Ovary (tissue), 3 donors: ENCODE data around the gene UBE2H.

Source experiments
- POLR2A ChIP-seq: fragments of 450-650 bp; IDR thresholded peaks from one replicate; pipeline ENCODE4 v1.6.1; 2017; ENCODE audit warnings: antibody characterized with exemption, mild to moderate bottlenecking, moderate library complexity
- TF ChIP-seq, protein P1 (sequence below), 3 donors: fragments of 450-650 bp in 2 of 3; fragments of 200-600 bp in 1 of 3; IDR thresholded peaks; one replicate each; pipeline versions ENCODE4 v1.5.1 to v1.8.0; 2016 to 2022; ENCODE audit warnings: antibody characterized with exemption in 3 of 3, mild to moderate bottlenecking in 1 of 3
- donor health status: DM: no; HTN: no; CAD: no.

DNA sequence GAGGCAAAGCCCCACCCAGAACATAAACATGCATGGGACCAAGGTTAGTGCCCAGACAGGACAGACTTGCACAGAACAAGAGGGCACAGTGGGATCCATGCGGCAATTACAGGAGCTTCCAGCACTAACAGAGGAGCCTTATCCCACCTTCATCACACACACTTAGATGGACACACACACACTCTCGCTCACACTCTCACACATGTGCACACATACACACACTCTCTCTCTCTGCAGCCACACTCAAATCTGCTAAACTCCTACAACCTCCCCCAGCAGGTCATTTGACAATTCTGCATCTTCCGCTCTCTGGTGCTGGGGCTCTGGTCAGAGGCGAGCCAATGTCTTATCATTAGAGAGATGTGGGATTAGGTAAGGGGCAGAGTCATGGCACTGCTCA, 120.5 kb downstream of the UBE2H start:
- TF ChIP-seq, protein P1, sequence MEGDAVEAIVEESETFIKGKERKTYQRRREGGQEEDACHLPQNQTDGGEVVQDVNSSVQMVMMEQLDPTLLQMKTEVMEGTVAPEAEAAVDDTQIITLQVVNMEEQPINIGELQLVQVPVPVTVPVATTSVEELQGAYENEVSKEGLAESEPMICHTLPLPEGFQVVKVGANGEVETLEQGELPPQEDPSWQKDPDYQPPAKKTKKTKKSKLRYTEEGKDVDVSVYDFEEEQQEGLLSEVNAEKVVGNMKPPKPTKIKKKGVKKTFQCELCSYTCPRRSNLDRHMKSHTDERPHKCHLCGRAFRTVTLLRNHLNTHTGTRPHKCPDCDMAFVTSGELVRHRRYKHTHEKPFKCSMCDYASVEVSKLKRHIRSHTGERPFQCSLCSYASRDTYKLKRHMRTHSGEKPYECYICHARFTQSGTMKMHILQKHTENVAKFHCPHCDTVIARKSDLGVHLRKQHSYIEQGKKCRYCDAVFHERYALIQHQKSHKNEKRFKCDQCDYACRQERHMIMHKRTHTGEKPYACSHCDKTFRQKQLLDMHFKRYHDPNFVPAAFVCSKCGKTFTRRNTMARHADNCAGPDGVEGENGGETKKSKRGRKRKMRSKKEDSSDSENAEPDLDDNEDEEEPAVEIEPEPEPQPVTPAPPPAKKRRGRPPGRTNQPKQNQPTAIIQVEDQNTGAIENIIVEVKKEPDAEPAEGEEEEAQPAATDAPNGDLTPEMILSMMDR (IDR thresholded peaks at IDR 0.05) = no peak
- no peak for TF ChIP-seq POLR2A
